H1 (cell line): ENCODE measurements around the gene MAP4K4. TPM values are rescaled to one million over a fixed set of nuclear protein-coding genes. Genes with fewer than 3 reads are reported as not detected.

Source experiments
- NRF1 ChIP-seq: IDR thresholded peaks from 2 replicates; pipeline ENCODE4 v1.6.1; 2011; ENCODE audit warnings: mild to moderate bottlenecking, low read depth, low read length, improper control_type of control experiment
- RFX5 ChIP-seq: IDR thresholded peaks from 2 replicates; pipeline ENCODE4 v1.6.1; 2011; ENCODE audit warnings: low read depth, low read length, improper control_type of control experiment, borderline replicate concordance
- SAP30 ChIP-seq: fragments of 300-600 bp; sonication (generic); IDR thresholded peaks from 2 replicates; pipeline ENCODE4 v1.7.1; 2012; ENCODE audit warnings: low read length, moderate library complexity, mild to moderate bottlenecking, inconsistent platforms; ENCODE audit not compliant: insufficient read depth, insufficient replicate concordance
- TBP ChIP-seq: IDR thresholded peaks from 2 replicates; pipeline ENCODE4 v1.6.1; 2011; ENCODE audit warnings: low read depth, low read length, improper control_type of control experiment
- polyA plus RNA-seq, 7 experiments: library from polyadenylated mRNA; depleted of rRNA in 3 of 7; stranded (reverse) in 5 of 7; unstranded in 2 of 7; fragments of >200 nt in 5 of 7; fragments of 200-250 nt in 2 of 7; gene quantifications; 1 replicate in 5 of 7; 2 replicates in 1 of 7; 4 replicates in 1 of 7; pipeline versions ENCODE4 v1.2.1 to v1.2.3, GENCODE V29; 2011 to 2013; ENCODE audit warnings: missing spikeins in 2 of 7, mixed read lengths in 2 of 7
- total RNA-seq: library from RNA; stranded (reverse); fragmentation: NEBNext Ultra II Directional; extraction: Animal tissue kit (Norgen Biotek cat#: 25700); gene quantifications from 2 replicates; pipeline ENCODE4 v1.2.1, GENCODE V29; 2021
- TF ChIP-seq, protein P1 (sequence below): IDR thresholded peaks from 2 replicates; pipeline ENCODE4 v1.6.1; 2012; ENCODE audit warnings: low read length, inconsistent platforms
- TF ChIP-seq, protein P2 (sequence below): IDR thresholded peaks from 2 replicates; pipeline ENCODE4 v1.6.1; 2012; ENCODE audit warnings: inconsistent platforms
- TF ChIP-seq, protein P3 (sequence below), 3 experiments: IDR thresholded peaks; 1 replicate in 2 of 3; 2 replicates in 1 of 3; pipeline versions ENCODE4 v1.5.1 to v1.6.1; 2011; ENCODE audit warnings: low read length in 3 of 3, mild to moderate bottlenecking in 3 of 3, inconsistent platforms in 2 of 3, low read depth in 1 of 3, moderate library complexity in 1 of 3; ENCODE audit not compliant: insufficient read depth in 1 of 3; ENCODE audit errors: control extremely low read depth in 1 of 3

MAP4K4 gene
- total and polyA plus RNA-seq, 2 of the 8 experiments (the other 6 are each of a cell fraction or from before 2014, with no cell fraction given): 53.2 to 138 TPM

- TF ChIP-seq, protein P1, sequence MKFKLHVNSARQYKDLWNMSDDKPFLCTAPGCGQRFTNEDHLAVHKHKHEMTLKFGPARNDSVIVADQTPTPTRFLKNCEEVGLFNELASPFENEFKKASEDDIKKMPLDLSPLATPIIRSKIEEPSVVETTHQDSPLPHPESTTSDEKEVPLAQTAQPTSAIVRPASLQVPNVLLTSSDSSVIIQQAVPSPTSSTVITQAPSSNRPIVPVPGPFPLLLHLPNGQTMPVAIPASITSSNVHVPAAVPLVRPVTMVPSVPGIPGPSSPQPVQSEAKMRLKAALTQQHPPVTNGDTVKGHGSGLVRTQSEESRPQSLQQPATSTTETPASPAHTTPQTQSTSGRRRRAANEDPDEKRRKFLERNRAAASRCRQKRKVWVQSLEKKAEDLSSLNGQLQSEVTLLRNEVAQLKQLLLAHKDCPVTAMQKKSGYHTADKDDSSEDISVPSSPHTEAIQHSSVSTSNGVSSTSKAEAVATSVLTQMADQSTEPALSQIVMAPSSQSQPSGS: no peak
- TF ChIP-seq NRF1 (no peak), RFX5 (no peak), SAP30 (no peak), TBP (no peak)
- TF ChIP-seq, protein P2, sequence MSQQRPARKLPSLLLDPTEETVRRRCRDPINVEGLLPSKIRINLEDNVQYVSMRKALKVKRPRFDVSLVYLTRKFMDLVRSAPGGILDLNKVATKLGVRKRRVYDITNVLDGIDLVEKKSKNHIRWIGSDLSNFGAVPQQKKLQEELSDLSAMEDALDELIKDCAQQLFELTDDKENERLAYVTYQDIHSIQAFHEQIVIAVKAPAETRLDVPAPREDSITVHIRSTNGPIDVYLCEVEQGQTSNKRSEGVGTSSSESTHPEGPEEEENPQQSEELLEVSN: no peak
- TF ChIP-seq, protein P3, sequence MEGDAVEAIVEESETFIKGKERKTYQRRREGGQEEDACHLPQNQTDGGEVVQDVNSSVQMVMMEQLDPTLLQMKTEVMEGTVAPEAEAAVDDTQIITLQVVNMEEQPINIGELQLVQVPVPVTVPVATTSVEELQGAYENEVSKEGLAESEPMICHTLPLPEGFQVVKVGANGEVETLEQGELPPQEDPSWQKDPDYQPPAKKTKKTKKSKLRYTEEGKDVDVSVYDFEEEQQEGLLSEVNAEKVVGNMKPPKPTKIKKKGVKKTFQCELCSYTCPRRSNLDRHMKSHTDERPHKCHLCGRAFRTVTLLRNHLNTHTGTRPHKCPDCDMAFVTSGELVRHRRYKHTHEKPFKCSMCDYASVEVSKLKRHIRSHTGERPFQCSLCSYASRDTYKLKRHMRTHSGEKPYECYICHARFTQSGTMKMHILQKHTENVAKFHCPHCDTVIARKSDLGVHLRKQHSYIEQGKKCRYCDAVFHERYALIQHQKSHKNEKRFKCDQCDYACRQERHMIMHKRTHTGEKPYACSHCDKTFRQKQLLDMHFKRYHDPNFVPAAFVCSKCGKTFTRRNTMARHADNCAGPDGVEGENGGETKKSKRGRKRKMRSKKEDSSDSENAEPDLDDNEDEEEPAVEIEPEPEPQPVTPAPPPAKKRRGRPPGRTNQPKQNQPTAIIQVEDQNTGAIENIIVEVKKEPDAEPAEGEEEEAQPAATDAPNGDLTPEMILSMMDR (IDR thresholded peaks at IDR 0.05; ENCODE audit: control extremely low read depth in 1 of 3, insufficient read depth in 1 of 3, low read depth in 1 of 3, low read length in 3 of 3): no peak
- TF ChIP-seq, all 59 proteins: peak for 0
Measured at GRCh38 chr2:101820519-101820918, 123.0 kb downstream of the MAP4K4 start (continued).
